ENCODE results near the gene CLEC17A.
"Not testable (repeated sequence)": the region's sequence is repeated elsewhere in the genome, so short reads cannot be mapped to it uniquely, and the experiment has no call there.

The CLEC17A gene

DNA sequence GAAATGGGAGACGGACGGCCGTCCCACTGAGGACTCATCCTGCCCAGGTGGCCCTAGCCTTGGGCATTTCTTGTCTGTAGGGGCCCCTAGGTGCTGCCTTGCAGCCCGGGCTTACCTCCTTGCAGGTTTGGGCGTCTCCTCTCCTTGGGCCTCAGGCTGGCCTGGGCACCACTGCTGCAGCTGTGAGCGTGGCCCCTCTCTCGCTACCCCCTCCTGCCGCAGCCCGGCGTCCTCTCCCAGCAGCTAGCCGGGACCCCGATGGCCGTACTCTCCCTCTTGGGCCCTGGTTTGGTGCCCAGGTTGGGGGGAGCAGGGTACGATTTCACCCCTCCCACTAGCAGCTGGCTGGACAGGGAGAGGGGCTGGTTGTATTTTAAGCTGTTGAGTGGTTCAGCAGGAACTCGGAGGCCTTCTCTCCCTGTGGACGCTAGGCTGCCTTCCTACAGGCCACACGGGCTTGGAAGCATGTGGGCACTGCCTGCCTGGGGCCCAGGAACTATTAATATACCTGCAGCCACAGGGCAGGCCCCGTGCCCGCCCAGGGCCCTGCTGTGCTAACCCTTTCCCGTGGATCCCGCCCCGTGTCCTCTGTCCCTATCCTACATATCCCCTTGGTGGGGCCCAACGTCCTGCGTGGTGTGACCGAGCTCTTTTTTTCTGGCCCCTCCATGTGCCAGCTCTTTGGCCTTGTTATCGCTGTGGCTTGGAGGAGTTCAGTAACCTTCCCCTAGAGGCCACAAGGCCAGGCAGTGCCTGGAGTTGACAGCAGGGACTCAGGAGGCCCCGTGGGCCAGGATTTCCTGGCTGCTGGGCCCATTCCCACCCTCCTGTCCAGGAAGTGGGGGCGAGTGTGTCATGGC is 22.7 kb upstream of the CLEC17A start:
- DNase-seq = no peak

- DNase-seq = no peak
These were observed 22.1 kb upstream of the CLEC17A start for GRCh38 chr19:14560776-14561108.

DNA sequence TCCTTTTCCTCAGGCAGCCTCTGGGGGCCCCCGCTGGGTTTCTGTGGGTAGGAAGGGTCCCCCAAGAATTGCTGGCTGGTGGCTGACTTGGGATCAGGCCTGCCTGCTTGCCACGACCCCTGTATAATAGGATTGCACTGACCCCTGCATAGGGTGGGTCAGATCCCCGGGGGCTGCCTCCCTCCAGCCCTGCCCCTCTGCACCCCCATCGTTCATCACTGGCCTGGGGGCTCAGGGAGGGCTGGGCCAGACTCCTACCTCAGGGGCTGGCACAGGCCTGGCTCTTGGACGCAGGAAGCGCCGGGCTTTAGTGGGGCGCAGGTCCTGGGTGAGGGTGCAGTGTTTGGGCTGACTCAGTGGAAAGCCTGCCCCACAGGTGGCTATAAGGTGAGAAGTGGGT is 21.6 kb upstream of the CLEC17A start:
- no peak for DNase-seq

GRCh38 chr19:14561847-14562351 is 21.0 kb upstream of the CLEC17A start:
- DNase-seq = no peak

GRCh38 chr19:14562660-14563589 is 20.0 kb upstream of the CLEC17A start:
- DNase-seq = no peak

DNA sequence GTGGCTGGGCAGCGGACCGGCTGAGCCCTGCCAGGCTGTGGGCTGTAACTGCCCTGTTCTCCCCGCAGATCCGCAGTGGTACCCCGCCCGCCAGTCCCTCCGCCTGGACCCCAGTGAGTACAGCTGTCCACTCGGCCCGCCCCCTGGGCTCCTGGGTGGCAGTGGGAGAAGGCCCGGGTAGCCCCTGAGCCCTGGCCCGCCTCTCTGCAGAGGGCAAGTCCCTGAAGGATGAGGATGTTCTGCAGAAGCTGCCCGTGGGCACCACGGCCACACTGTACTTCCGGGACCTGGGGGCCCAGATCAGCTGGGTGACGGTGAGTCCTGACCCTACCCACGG is 19.3 kb upstream of the CLEC17A start:
- DNase-seq = no peak

- DNase-seq = peak in 1 of 2 experiments; percentile 61
These were observed 18.8 kb upstream of the CLEC17A start for GRCh38 chr19:14563989-14564651.

- DNase-seq = not testable (repeated sequence)
These were observed 18.1 kb upstream of the CLEC17A start for GRCh38 chr19:14564652-14565297.

DNA sequence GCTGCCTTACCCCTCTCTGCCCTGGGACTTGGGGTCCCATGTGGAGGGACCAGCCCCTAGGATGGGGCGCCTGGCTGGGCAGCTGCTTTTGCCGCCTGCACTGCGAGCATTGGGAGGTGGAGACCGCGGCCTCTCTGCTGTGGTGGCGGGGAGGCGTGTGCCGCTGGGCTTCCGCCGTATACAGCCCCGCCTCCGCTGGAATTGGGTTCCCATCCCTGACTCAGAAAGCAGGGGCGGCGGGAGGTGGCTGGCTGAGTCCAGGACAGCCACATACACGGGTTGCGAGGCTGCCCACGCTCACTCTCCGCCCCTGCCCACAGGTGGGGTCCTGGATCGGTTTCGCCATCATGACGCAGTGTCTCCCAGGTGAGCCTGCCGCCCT is 17.6 kb upstream of the CLEC17A start:
- DNase-seq = no peak

DNA sequence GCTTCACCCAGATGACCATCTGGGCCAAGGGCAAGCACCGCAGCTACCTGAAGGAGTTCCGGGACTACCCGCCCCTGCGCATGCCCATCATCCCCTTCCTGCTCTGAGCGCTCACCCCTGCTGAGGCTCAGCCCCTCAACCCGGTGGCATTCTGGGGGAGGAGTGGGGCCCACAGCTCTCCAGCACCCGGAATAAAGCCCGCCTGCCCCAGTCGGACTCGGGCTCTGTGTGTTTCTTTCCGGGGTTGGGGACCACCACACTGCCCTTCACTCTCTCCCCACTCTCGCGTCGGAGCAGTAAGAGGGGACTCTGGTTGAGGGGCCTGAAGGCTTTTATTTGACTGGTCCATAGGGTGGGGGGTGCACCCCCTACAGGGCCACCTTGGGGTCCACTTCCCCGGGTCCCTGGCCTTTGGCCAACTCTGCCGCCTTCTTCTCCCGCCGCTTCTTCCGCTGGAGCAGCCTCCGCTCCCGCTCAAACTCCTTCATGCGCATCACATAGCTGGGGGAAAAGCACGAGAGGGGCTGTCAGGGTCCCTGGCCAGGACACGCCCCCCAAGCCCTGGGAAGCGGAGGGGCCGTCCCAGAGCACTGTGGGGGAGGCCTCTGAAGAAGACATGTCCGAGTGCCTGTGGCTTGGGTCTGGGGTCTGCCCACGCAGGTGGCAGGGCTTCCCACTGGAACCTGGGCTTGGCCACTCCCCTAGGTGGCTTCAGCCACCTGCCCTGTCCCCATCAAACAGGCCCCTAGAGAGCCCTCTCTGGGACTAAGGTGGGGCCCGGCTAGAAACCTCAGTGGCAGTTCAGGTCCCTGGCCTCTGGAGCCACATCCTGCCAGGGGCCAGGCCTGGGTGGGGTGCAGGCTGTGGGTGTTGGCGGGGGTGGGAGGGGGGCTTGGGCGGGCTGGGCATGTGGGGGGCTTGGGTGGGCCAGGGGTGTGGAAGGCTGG is 16.8 kb upstream of the CLEC17A start:
- no peak for DNase-seq

- DNase-seq = no peak
These were observed 16.2 kb upstream of the CLEC17A start for GRCh38 chr19:14566712-14567077.

- no peak for DNase-seq
These were observed 15.8 kb upstream of the CLEC17A start for GRCh38 chr19:14567079-14567478.

GRCh38 chr19:14570864-14571527 is 11.9 kb upstream of the CLEC17A start:
- no peak for DNase-seq

GRCh38 chr19:14571695-14572490 is 11.0 kb upstream of the CLEC17A start, which contains the start of gene NDUFB7:
TSS of gene NDUFB7 (minus strand) at chr19:14572066. CDS start at chr19:14572000, 66 bp downstream.
- peak; percentile 89 to 93 for DNase-seq

DNA sequence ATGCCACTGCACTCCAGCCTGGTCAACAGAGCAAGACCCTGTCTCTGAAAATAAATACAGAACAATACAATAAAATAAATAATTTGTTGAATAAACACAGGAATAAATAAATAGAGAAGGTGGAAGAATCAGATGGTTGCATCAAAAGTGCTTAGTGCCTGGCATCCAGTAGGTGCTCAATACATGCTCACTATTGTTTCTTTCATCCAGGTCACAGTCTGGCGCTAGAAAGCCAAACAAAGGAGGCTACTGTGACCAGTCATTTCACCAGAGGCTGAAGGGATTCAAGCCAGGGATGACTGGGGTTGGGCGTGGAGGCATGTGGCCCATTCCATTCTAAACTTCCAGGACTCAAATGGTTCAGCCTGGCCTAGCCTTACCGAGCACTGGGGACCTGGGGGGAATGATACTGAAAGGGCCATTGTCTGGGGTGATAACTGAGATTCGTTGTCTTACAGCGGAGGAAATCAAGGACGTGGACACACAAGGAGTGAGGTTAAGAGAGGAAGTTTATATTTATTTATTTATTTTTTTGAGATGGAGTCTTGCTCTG is 7.4 kb upstream of the CLEC17A start:
- no peak for DNase-seq

- peak; percentile 76 to 87 for DNase-seq
These were observed 6.5 kb upstream of the CLEC17A start for GRCh38 chr19:14576363-14576762.

DNA sequence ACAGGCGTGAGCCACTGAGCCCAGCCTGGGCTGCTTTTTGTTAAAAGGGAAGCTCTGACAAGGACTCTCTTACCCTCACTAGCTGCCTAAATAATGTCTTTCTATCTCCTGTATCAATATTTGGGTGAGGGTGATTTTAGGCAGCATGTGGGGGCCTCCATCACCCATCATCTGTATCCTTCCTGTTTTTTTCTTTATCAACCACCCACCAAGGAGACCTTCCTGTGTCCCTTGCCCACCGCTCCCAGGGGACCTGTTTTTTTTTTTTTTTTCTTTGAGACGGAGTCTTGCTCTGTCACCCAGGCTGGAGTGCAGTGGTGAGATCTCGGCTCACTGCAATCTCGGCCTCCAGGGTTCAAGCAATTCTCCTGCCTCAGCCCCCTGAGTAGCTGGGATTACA is 5.6 kb upstream of the CLEC17A start:
- no peak for DNase-seq

GRCh38 chr19:14577885-14578427 is 4.9 kb upstream of the CLEC17A start:
- DNase-seq = no peak

- no peak for DNase-seq
These were observed 2.2 kb upstream of the CLEC17A start for GRCh38 chr19:14580623-14581237.
